HL-60 (cell line): Measurements from ENCODE around the gene RER1.

Experiments
- GABPA ChIP-seq: IDR thresholded peaks from 2 replicates; pipeline ENCODE4 v1.6.1; 2012; ENCODE audit warnings: low read depth
- POLR2AphosphoS5 ChIP-seq: IDR thresholded peaks from 2 replicates; pipeline ENCODE4 v1.6.1; 2012; ENCODE audit warnings: low read depth
- TF ChIP-seq, protein P1 (sequence below): IDR thresholded peaks from one replicate; pipeline ENCODE4 v1.5.1; 2011; ENCODE audit warnings: low read length, control low read depth, inconsistent platforms; ENCODE audit not compliant: insufficient read depth

DNA sequence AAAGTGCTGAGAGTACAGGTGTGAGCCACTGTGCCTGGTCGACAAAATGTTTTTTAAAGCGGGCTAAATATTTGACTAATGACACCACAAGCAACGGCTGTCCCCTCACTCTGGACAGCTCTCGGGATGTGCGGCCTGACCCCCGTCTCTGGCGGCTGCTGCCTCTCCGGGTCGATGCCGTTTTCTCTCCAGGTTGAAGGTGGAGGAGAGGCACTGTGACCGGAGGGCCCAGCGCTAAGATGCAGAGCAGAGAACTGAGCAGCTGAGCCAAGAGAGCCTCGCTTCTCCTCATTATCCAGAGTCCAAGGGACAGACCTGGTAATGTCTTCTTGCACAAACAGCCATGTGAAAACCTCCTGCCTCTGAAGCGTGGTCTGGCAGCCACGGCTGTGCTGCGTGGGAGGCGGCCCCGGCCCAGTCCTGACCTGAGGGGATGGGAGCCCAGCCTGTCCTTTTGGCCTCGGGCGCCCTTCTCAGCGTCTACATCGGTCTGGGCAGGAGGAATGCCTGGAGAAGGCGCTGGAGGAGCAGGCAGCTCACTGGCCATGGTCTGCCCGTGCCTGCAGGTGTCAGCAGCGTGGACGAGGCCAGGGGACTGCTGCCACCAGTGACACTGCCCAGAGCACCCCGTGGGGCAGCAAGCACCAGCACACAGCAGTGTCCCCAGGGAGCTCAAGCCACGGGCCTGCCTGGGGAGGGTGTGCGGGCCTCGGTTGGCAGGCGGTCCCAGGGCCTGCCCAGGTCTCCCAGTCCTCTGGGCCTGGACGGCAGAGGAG, 10.6 kb upstream of the RER1 start:
- TF ChIP-seq, protein P1, sequence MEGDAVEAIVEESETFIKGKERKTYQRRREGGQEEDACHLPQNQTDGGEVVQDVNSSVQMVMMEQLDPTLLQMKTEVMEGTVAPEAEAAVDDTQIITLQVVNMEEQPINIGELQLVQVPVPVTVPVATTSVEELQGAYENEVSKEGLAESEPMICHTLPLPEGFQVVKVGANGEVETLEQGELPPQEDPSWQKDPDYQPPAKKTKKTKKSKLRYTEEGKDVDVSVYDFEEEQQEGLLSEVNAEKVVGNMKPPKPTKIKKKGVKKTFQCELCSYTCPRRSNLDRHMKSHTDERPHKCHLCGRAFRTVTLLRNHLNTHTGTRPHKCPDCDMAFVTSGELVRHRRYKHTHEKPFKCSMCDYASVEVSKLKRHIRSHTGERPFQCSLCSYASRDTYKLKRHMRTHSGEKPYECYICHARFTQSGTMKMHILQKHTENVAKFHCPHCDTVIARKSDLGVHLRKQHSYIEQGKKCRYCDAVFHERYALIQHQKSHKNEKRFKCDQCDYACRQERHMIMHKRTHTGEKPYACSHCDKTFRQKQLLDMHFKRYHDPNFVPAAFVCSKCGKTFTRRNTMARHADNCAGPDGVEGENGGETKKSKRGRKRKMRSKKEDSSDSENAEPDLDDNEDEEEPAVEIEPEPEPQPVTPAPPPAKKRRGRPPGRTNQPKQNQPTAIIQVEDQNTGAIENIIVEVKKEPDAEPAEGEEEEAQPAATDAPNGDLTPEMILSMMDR, result no peak
- TF ChIP-seq POLR2AphosphoS5 (no peak), GABPA (no peak)
